OCI-LY7 (cell line): ENCODE data around the gene PHF1. TPM values are rescaled to one million over a fixed set of nuclear protein-coding genes. Genes with fewer than 3 reads are reported as not detected.

ENCODE experiments used
- BruUV-seq: library from RNA; stranded (reverse); fragments of 400-500 nt; replicated peaks from 2 replicates; lab custom pipeline; 2021; lab: Mats Ljungman, UMichigan
- CTCF ChIA-PET: fragments of 300-600 bp; sonication (Branson Sonifier 250); formaldehyde crosslinking; loops from one replicate; lab custom pipeline; 2022; ENCODE audit warnings: antibody characterized with exemption; ENCODE audit not compliant: unreplicated experiment; lab: Charles Lee
- POLR2A ChIA-PET: fragments of 300-600 bp; sonication (Branson Sonifier 250); formaldehyde crosslinking; loops from one replicate; lab custom pipeline; 2022; ENCODE audit warnings: antibody characterized with exemption; lab: Charles Lee
- DNase-seq: peaks from one replicate; pipeline ENCODE4 v3.0.0-alpha.2; 2015; ENCODE audit warnings: low spot score
- H2AFZ ChIP-seq: fragments of 200-600 bp; sonication (generic), shearing (Covaris generic); 2 replicates; pipeline ENCODE4 v1.6.1; 2014; ENCODE audit warnings: mild to moderate bottlenecking, antibody characterized with exemption, low read length, moderate library complexity
- H3K27ac ChIP-seq: fragments of 200-600 bp; sonication (generic); 2 replicates; pipeline ENCODE4 v1.5.1; 2014; ENCODE audit warnings: mixed run types, low read depth, mild to moderate bottlenecking, moderate library complexity, low read length, inconsistent platforms; ENCODE audit not compliant: poor library complexity, severe bottlenecking
- H3K36me3 ChIP-seq: fragments of 200-600 bp; sonication (generic); 2 replicates; pipeline ENCODE4 v1.6.1; 2014; ENCODE audit warnings: mild to moderate bottlenecking, antibody characterized with exemption, low read length, moderate library complexity, mixed read lengths; ENCODE audit not compliant: insufficient read depth
- H3K4me1 ChIP-seq: fragments of 200-600 bp; sonication (generic); 2 replicates; pipeline ENCODE4 v1.5.1; 2014; ENCODE audit warnings: mild to moderate bottlenecking, low read length; ENCODE audit not compliant: insufficient read depth, poor library complexity, severe bottlenecking
- H3K4me2 ChIP-seq: fragments of 200-600 bp; sonication (generic); 2 replicates; pipeline ENCODE4 v1.6.1; 2014; ENCODE audit warnings: mild to moderate bottlenecking, low read length
- H3K4me3 ChIP-seq: fragments of 200-600 bp; sonication (generic); 2 replicates; pipeline ENCODE4 v1.5.1; 2014; ENCODE audit warnings: mild to moderate bottlenecking, low read depth, low read length; ENCODE audit not compliant: poor library complexity, severe bottlenecking
- H3K79me2 ChIP-seq: fragments of 200-600 bp; sonication (generic); 2 replicates; pipeline ENCODE4 v1.6.1; 2016; ENCODE audit warnings: low read depth, mild to moderate bottlenecking, low read length, moderate library complexity, mixed read lengths; ENCODE audit not compliant: insufficient read depth
- H3K9me2 ChIP-seq: fragments of 200-600 bp; sonication (generic); 2 replicates; pipeline ENCODE4 v1.6.1; 2016; ENCODE audit warnings: mild to moderate bottlenecking, low read length, mixed read lengths; ENCODE audit not compliant: insufficient read depth
- H3K9me3 ChIP-seq: fragments of 200-600 bp; sonication (generic); 2 replicates; pipeline ENCODE4 v1.6.1; 2014; ENCODE audit warnings: mild to moderate bottlenecking, mixed run types, low read length, mixed read lengths
- H4K20me1 ChIP-seq: fragments of 200-600 bp; sonication (generic); 2 replicates; pipeline ENCODE4 v1.6.1; 2014; ENCODE audit warnings: mild to moderate bottlenecking, antibody characterized with exemption, low read length, moderate library complexity, mixed read lengths; ENCODE audit not compliant: insufficient read depth
- EZH2phosphoT487 ChIP-seq: fragments of 200-600 bp; sonication (generic); IDR thresholded peaks from 2 replicates; pipeline ENCODE4 v1.6.1; 2018; ENCODE audit warnings: low read depth, borderline replicate concordance, mild to moderate bottlenecking, mixed run types, antibody characterized with exemption, low read length, moderate library complexity, mixed read lengths
- intact Hi-C: fragments of 100-400 bp; cut with micrococcal nuclease; formaldehyde crosslinking; loops from one replicate; pipeline ENCODE4 v1.10.0; 2022; ENCODE audit not compliant: unreplicated experiment
- total RNA-seq, 2 experiments: library from RNA; depleted of rRNA in 1 of 2; stranded (reverse); fragments of >200 nt in 1 of 2; shearing (Covaris generic) in 1 of 2; gene quantifications; 2 replicates each; pipeline ENCODE4 v1.2.3, GENCODE V29; 2014 to 2022
- TF ChIP-seq, protein P1 (sequence below): fragments of 200-600 bp; sonication (generic); conservative IDR thresholded peaks from 2 replicates; pipeline ENCODE4 v1.5.1; 2014; ENCODE audit warnings: mild to moderate bottlenecking, antibody characterized with exemption, low read length, moderate library complexity, mixed read lengths

The PHF1 gene
- total RNA-seq, 2 experiments from 2014 or later = 19.9 to 30.2 TPM

DNA sequence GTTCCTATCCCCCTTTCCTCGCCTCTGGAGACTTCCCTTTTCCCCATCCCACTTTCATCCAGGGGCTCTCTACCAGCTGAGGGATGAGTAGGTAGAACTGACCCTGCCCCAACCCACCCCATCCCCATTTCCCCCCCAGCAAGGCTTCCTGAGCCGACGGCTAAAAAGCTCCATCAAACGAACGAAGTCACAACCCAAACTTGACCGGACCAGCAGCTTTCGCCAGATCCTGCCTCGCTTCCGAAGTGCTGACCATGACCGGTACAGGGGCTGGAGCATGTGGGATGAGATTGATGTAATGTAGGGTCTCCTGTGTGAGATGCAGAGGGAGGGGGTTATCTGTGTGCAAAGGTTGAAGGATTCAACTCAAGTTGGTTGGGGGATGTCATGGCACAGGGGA is 21.7 kb downstream of the PHF1 start:
- peaks cover 25% of the 10 kb centered on the region for H3K36me3 ChIP-seq
- no peaks in the 10 kb centered on the region for H3K9me3 ChIP-seq
- no peaks in the 10 kb centered on the region for H4K20me1 ChIP-seq
- peaks cover 5% of the 10 kb centered on the region; the same call in 1 of the 2 replicates for H3K79me2 ChIP-seq
- no peak overlapping the region for H2AFZ ChIP-seq
- H3K27ac ChIP-seq = peak overlapping the region; percentile 64
- TF ChIP-seq, protein P1, sequence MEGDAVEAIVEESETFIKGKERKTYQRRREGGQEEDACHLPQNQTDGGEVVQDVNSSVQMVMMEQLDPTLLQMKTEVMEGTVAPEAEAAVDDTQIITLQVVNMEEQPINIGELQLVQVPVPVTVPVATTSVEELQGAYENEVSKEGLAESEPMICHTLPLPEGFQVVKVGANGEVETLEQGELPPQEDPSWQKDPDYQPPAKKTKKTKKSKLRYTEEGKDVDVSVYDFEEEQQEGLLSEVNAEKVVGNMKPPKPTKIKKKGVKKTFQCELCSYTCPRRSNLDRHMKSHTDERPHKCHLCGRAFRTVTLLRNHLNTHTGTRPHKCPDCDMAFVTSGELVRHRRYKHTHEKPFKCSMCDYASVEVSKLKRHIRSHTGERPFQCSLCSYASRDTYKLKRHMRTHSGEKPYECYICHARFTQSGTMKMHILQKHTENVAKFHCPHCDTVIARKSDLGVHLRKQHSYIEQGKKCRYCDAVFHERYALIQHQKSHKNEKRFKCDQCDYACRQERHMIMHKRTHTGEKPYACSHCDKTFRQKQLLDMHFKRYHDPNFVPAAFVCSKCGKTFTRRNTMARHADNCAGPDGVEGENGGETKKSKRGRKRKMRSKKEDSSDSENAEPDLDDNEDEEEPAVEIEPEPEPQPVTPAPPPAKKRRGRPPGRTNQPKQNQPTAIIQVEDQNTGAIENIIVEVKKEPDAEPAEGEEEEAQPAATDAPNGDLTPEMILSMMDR = no peak
- TF ChIP-seq EZH2phosphoT487 = no peak
- CTCF ChIA-PET = no interaction called here
- intact Hi-C loops = no loop called here
- POLR2A ChIA-PET = interaction anchor here (0.6 kb wide), 1 partner anchor 18 kb away, joined by 5 read pairs; no protein-coding TSS in a partner anchor
- BruUV-seq = no TSS peak
- peaks cover 54% of the 10 kb centered on the region for H3K4me1 ChIP-seq
- DNase-seq = no peak
- peak overlapping the region; percentile 68 for H3K4me3 ChIP-seq
- no peaks in the 10 kb centered on the region for H3K9me2 ChIP-seq
- H3K4me2 ChIP-seq = peak overlapping the region; percentile 98

DNA sequence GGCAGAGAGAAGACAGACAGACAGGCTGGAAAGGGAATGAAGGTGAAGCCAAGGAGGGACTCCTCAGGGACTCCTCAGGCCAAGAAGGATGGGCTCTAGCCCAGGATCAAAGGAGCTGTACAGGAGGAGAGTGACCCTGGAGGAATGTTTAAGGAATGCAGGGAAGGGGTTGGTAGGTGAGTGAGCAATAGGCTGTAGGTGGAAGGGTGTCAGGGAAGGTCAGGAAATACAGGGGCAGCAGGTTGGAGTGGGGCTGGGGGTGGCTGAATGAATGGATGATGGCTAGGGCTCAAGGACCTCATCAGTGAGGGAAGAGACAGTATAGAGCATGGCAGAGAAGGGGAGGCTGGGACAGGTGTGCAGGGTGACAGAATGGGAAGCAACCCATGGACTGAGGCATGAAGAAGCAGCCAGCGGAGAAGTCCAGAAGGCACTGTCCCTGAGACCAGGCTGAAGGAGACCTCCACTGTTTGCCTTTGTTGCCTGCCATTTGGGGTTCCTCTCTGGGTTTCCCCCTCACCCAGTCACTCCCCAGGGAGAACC is 22.3 kb downstream of the PHF1 start:
- peaks cover 29% of the 10 kb centered on the region for H3K36me3 ChIP-seq
- intact Hi-C loops = no loop called here
- peak overlapping the region; percentile 68 for H3K4me3 ChIP-seq
- H3K9me3 ChIP-seq = no peaks in the 10 kb centered on the region
- no peak overlapping the region for H3K27ac ChIP-seq
- TF ChIP-seq, protein P1 = no peak
- no peak for TF ChIP-seq EZH2phosphoT487
- POLR2A ChIA-PET = interaction anchor here (0.6 kb wide), 1 partner anchor 18 kb away, joined by 5 read pairs; no protein-coding TSS in a partner anchor
- no peaks in the 10 kb centered on the region for H4K20me1 ChIP-seq
- no peak for DNase-seq
- BruUV-seq = no TSS peak
- H3K4me1 ChIP-seq = peaks cover 53% of the 10 kb centered on the region
- no peak overlapping the region for H2AFZ ChIP-seq
- no peaks in the 10 kb centered on the region for H3K9me2 ChIP-seq
- H3K4me2 ChIP-seq = peak overlapping the region; percentile 98
- CTCF ChIA-PET = no interaction called here
- peaks cover 5% of the 10 kb centered on the region; the same call in 1 of the 2 replicates for H3K79me2 ChIP-seq

DNA sequence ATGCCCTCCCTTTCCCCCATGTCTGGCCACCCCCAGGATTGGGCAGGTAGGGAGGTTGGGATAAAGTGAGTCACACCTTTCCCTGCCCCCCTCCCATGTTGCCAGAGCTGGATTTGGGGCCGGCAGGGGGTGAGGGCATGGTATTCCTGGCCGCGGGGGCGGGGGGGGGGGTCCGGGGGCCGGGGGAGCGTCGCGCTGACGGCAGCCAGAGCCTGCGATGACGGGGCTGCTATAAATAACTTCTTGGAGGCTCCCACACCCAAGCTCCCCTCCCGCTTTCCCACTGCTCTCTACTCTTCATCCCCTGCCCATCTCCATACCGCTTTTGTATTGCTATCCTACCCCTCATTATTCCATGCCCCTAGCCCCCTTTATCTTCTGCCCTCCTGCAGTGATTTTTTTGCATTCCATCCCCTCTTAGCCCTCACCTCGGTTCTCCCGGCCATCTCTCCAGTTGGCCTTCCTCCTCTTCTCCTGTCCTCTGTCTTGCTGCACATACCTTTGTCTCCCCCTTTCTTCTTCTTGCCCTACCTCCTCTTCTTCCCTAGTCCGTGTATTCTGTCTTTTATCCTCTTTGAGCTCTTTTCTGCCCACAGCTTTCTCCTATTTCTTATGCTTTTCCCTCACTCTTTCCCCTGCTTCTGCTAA is 22.9 kb downstream of the PHF1 start:
- H2AFZ ChIP-seq = no peak overlapping the region
- POLR2A ChIA-PET = no interaction called here
- H3K4me2 ChIP-seq = no peak overlapping the region
- no TSS peak for BruUV-seq
- no peaks in the 10 kb centered on the region for H3K9me3 ChIP-seq
- no peaks in the 10 kb centered on the region for H3K9me2 ChIP-seq
- no peaks in the 10 kb centered on the region for H4K20me1 ChIP-seq
- intact Hi-C loops = no loop called here
- no peak for DNase-seq
- H3K4me1 ChIP-seq = peaks cover 47% of the 10 kb centered on the region
- no peak overlapping the region for H3K27ac ChIP-seq
- peaks cover 35% of the 10 kb centered on the region for H3K36me3 ChIP-seq
- TF ChIP-seq, protein P1 = no peak
- no peak for TF ChIP-seq EZH2phosphoT487
- H3K79me2 ChIP-seq = peaks cover 5% of the 10 kb centered on the region; the same call in 1 of the 2 replicates
- H3K4me3 ChIP-seq = no peak overlapping the region
- CTCF ChIA-PET = no interaction called here
